H9 (cell line): ENCODE data around the gene SLC2A9. TPM values are rescaled to one million over a fixed set of nuclear protein-coding genes. Genes with fewer than 3 reads are reported as not detected.

Source experiments
- DNase-seq: peaks from one replicate; pipeline ENCODE4 v3.0.0-alpha.2; 2017
- H2AFZ ChIP-seq: one replicate; pipeline ENCODE4 v1.6.1; 2013; ENCODE audit warnings: mild to moderate bottlenecking, low read length, control low read depth, moderate library complexity
- H2AK5ac ChIP-seq: 2 replicates; pipeline ENCODE4 v1.6.1; 2013; ENCODE audit warnings: low read length, control low read depth, mixed read lengths; ENCODE audit not compliant: insufficient read length
- H2BK120ac ChIP-seq: one replicate; pipeline ENCODE4 v1.6.1; 2013; ENCODE audit warnings: low read depth, mild to moderate bottlenecking, low read length, control low read depth, inconsistent platforms; ENCODE audit not compliant: poor library complexity, severe bottlenecking
- H2BK12ac ChIP-seq: 2 replicates; pipeline ENCODE4 v1.6.1; 2013; ENCODE audit warnings: low read length, control low read depth, mixed read lengths, low read depth; ENCODE audit not compliant: insufficient read length
- H2BK15ac ChIP-seq: 2 replicates; pipeline ENCODE4 v1.6.1; 2013; ENCODE audit warnings: low read depth, low read length, control low read depth
- H2BK20ac ChIP-seq: one replicate; pipeline ENCODE4 v1.6.1; 2013; ENCODE audit warnings: low read depth, mild to moderate bottlenecking, low read length, control low read depth, inconsistent platforms; ENCODE audit not compliant: poor library complexity, severe bottlenecking
- H2BK5ac ChIP-seq: 2 replicates; pipeline ENCODE4 v1.6.1; 2013; ENCODE audit warnings: low read length, control low read depth, mixed read lengths; ENCODE audit not compliant: insufficient read length
- H3K14ac ChIP-seq: 2 replicates; pipeline ENCODE4 v1.6.1; 2013; ENCODE audit warnings: low read length, control low read depth; ENCODE audit not compliant: insufficient read depth
- H3K18ac ChIP-seq: 2 replicates; pipeline ENCODE4 v1.6.1; 2013; ENCODE audit warnings: low read depth, mild to moderate bottlenecking, mixed read lengths, low read length, control low read depth; ENCODE audit not compliant: insufficient read length
- H3K23ac ChIP-seq: 2 replicates; pipeline ENCODE4 v1.6.1; 2013; ENCODE audit warnings: low read length, control low read depth, mixed read lengths, low read depth; ENCODE audit not compliant: insufficient read length
- H3K23me2 ChIP-seq: 2 replicates; pipeline ENCODE4 v1.6.1; 2013; ENCODE audit warnings: low read depth, mild to moderate bottlenecking, mixed read lengths, low read length, control low read depth; ENCODE audit not compliant: insufficient read length, poor library complexity, severe bottlenecking
- H3K27ac ChIP-seq: 2 replicates; pipeline ENCODE4 v1.5.1; 2013; ENCODE audit warnings: low read length, control low read depth, mixed read lengths, low read depth; ENCODE audit not compliant: insufficient read length
- H3K27me3 ChIP-seq: 2 replicates; pipeline ENCODE4 v1.6.1; 2013; ENCODE audit warnings: low read length, control low read depth, inconsistent platforms; ENCODE audit not compliant: insufficient read depth
- H3K4ac ChIP-seq: 2 replicates; pipeline ENCODE4 v1.6.1; 2013; ENCODE audit warnings: low read depth, mild to moderate bottlenecking, control low read depth, inconsistent platforms, low read length, moderate library complexity
- H3K4me1 ChIP-seq: 2 replicates; pipeline ENCODE4 v1.6.1; 2013; ENCODE audit warnings: low read length, control low read depth, inconsistent platforms; ENCODE audit not compliant: insufficient read depth
- H3K4me2 ChIP-seq: 2 replicates; pipeline ENCODE4 v1.6.1; 2013; ENCODE audit warnings: low read length, control low read depth, mixed read lengths; ENCODE audit not compliant: insufficient read length, insufficient read depth
- H3K56ac ChIP-seq: 2 replicates; pipeline ENCODE4 v1.6.1; 2013; ENCODE audit warnings: low read depth, mild to moderate bottlenecking, mixed read lengths, low read length, control low read depth; ENCODE audit not compliant: insufficient read length
- H3K79me1 ChIP-seq: 2 replicates; pipeline ENCODE4 v1.6.1; 2013; ENCODE audit warnings: low read depth, mild to moderate bottlenecking, moderate library complexity, low read length, control low read depth, inconsistent platforms; ENCODE audit not compliant: insufficient read depth, poor library complexity, severe bottlenecking
- H3K79me2 ChIP-seq: 2 replicates; pipeline ENCODE4 v1.6.1; 2013; ENCODE audit warnings: low read length, control low read depth, inconsistent platforms; ENCODE audit not compliant: insufficient read depth
- H3K9ac ChIP-seq: 2 replicates; pipeline ENCODE4 v1.6.1; 2013; ENCODE audit warnings: low read length, control low read depth, mixed read lengths; ENCODE audit not compliant: insufficient read length; ENCODE audit errors: extremely low read depth
- H3K9me3 ChIP-seq: one replicate; pipeline ENCODE4 v1.6.1; 2013; ENCODE audit warnings: low read depth, low read length, inconsistent platforms; ENCODE audit not compliant: control insufficient read depth
- H3T11ph ChIP-seq: one replicate; pipeline ENCODE4 v1.6.1; 2013; ENCODE audit warnings: mild to moderate bottlenecking, low read length, control low read depth, inconsistent platforms
- H4K20me1 ChIP-seq: one replicate; pipeline ENCODE4 v1.6.1; 2013; ENCODE audit not compliant: control insufficient read depth, insufficient read length, insufficient read depth
- H4K5ac ChIP-seq: 2 replicates; pipeline ENCODE4 v1.6.1; 2013; ENCODE audit warnings: low read depth, mild to moderate bottlenecking, mixed read lengths, low read length, control low read depth; ENCODE audit not compliant: insufficient read length
- H4K8ac ChIP-seq: replicated peaks from 2 replicates; pipeline ENCODE4 v1.6.1; 2013; ENCODE audit warnings: low read length, control low read depth, mixed read lengths, low read depth; ENCODE audit not compliant: insufficient read length
- H4K91ac ChIP-seq: 2 replicates; pipeline ENCODE4 v1.6.1; 2013; ENCODE audit warnings: low read depth, mild to moderate bottlenecking, moderate library complexity, mixed read lengths, low read length, control low read depth; ENCODE audit not compliant: insufficient read length
- H3K27ac Mint-ChIP-seq, 3 experiments: 2 replicates in 2 of 3; 3 replicates in 1 of 3; pipeline ENCODE4 v1.8.0; 2020 to 2021; ENCODE audit warnings: mixed read lengths in 3 of 3, mild to moderate bottlenecking in 1 of 3, moderate library complexity in 1 of 3
- H3K27me3 Mint-ChIP-seq: 2 replicates; pipeline ENCODE4 v1.8.0; 2021; ENCODE audit warnings: low read depth, mild to moderate bottlenecking, moderate library complexity, mixed read lengths
- H3K36me3 Mint-ChIP-seq, 3 experiments: 2 replicates in 2 of 3; 3 replicates in 1 of 3; pipeline ENCODE4 v1.8.0; 2020 to 2021; ENCODE audit warnings: low read depth in 3 of 3, mixed read lengths in 3 of 3; ENCODE audit not compliant: insufficient read depth in 1 of 3
- H3K4me1 Mint-ChIP-seq, 2 experiments: 2 replicates each; pipeline ENCODE4 v1.8.0; 2020; ENCODE audit warnings: mixed read lengths in 2 of 2
- H3K4me3 Mint-ChIP-seq, 2 experiments: 2 replicates in 1 of 2; 3 replicates in 1 of 2; pipeline ENCODE4 v1.8.0; 2020 to 2021; ENCODE audit warnings: mild to moderate bottlenecking in 2 of 2, mixed read lengths in 2 of 2, moderate library complexity in 1 of 2
- H3K9me3 Mint-ChIP-seq, 2 experiments: 2 replicates in 1 of 2; 3 replicates in 1 of 2; pipeline ENCODE4 v1.8.0; 2020; ENCODE audit warnings: mild to moderate bottlenecking in 2 of 2, mixed read lengths in 2 of 2, moderate library complexity in 1 of 2
- whole genome bisulfite sequencing: extraction: QIAGEN DNeasy Blood & Tissue Kit; methylation state at CpG from one replicate; pipeline ENCODE4 v1.1.7; 2013; ENCODE audit warnings: missing lambda C conversion rate, low lambda C conversion rate, mixed read lengths; ENCODE audit not compliant: insufficient read length; ENCODE audit errors: extremely low coverage; 5-methylcytosine and 5-hydroxymethylcytosine counted together
- total RNA-seq: library from RNA; stranded (reverse); gene quantifications from 2 replicates; pipeline ENCODE4 v1.2.1, GENCODE V29; 2021
- TF ChIP-seq, protein P1 (sequence below): fragments of 200-600 bp; sonication (generic); conservative IDR thresholded peaks from 3 replicates; pipeline ENCODE4 v1.8.0; 2021; ENCODE audit warnings: antibody characterized with exemption, mild to moderate bottlenecking

SLC2A9 gene
- total RNA-seq, 1 experiment from 2014 or later = 0.79 TPM

DNA sequence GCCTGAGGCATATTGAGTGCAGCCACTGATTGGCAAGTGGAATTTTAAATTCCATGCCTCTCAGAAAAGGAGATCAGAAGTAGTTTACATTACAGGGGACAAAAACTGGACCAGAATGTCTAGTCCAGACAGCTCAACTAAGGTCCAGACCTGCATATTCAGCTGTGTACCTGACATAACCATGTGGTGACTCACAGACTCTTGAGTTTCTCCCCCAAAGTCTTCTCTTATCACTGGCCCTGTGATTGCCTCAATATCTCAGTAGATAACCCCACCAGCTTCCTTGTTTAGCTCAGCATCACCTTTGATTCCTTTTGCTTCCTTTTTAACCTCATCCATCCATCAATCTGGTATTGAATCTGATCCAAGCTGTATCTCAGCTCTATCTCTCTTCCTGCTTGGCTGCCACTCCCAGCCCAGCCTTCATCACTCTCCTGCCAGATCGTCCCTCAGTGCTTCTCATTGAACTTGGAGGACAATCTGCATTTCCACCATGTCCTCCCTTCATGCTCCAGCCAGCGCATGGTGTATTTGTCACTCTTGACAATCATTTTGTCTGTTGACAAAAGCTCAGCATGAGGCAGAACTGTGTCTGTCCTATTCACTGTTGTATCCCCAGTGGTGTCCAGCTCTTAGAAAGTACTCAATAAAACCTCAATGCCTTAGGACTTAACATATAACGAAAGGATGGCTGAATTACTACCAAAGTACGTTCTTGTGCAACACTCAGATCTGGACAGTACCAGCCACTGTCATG, 27.8 kb upstream of the SLC2A9 start:
- no peaks in the 10 kb centered on the region for H3K23me2 ChIP-seq
- H3K27ac ChIP-seq = no peak overlapping the region
- H3K9ac ChIP-seq = no peak overlapping the region
- DNase-seq = no peak
- no peak overlapping the region for H3T11ph ChIP-seq
- no peak overlapping the region for H3K4ac ChIP-seq
- H3K9me3 ChIP-seq = no peaks in the 10 kb centered on the region
- H2BK20ac ChIP-seq = no peak overlapping the region
- no peak overlapping the region for H2BK12ac ChIP-seq
- Mint-ChIP-seq H3K36me3 (peaks cover 0 to 3% (median 0%) of the 10 kb centered on the region in 3 experiments; a peak in 1 of 7 replicates), H3K27me3 (peaks cover 5% of the 10 kb centered on the region), H3K4me3 (no peak overlapping the region), H3K27ac (no peak overlapping the region), H3K4me1 (peaks cover 30 to 31% of the 10 kb centered on the region in 2 experiments), H3K9me3 (no peaks in the 10 kb centered on the region)
- H3K14ac ChIP-seq = no peak overlapping the region
- H2AK5ac ChIP-seq = no peak overlapping the region
- H2BK15ac ChIP-seq = no peak overlapping the region
- H3K79me1 ChIP-seq = no peaks in the 10 kb centered on the region
- no peak overlapping the region for H2AFZ ChIP-seq
- TF ChIP-seq, protein P1, sequence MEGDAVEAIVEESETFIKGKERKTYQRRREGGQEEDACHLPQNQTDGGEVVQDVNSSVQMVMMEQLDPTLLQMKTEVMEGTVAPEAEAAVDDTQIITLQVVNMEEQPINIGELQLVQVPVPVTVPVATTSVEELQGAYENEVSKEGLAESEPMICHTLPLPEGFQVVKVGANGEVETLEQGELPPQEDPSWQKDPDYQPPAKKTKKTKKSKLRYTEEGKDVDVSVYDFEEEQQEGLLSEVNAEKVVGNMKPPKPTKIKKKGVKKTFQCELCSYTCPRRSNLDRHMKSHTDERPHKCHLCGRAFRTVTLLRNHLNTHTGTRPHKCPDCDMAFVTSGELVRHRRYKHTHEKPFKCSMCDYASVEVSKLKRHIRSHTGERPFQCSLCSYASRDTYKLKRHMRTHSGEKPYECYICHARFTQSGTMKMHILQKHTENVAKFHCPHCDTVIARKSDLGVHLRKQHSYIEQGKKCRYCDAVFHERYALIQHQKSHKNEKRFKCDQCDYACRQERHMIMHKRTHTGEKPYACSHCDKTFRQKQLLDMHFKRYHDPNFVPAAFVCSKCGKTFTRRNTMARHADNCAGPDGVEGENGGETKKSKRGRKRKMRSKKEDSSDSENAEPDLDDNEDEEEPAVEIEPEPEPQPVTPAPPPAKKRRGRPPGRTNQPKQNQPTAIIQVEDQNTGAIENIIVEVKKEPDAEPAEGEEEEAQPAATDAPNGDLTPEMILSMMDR = no peak
- no peak overlapping the region for H3K56ac ChIP-seq
- H3K4me2 ChIP-seq = no peak overlapping the region
- peaks cover 2% of the 10 kb centered on the region; the same call in 1 of the 2 replicates for H3K4me1 ChIP-seq
- H2BK5ac ChIP-seq = no peak overlapping the region
- no peak overlapping the region for H4K5ac ChIP-seq
- H3K23ac ChIP-seq = no peak overlapping the region
- H3K27me3 ChIP-seq = no peaks in the 10 kb centered on the region
- no peak overlapping the region for H4K91ac ChIP-seq
- H3K79me2 ChIP-seq = no peaks in the 10 kb centered on the region
- H4K20me1 ChIP-seq = no peaks in the 10 kb centered on the region
- no CpG with 5 or more reads among the region's 4 CpGs for WGBS
- no peak overlapping the region for H3K18ac ChIP-seq
- no peak overlapping the region for H2BK120ac ChIP-seq
- no peak overlapping the region for H4K8ac ChIP-seq
